Measurements from ENCODE around the gene ASPN.

ASPN gene

GRCh38 chr9:92522983-92523970 is 41.0 kb upstream of the ASPN start:
- H2AK5ac ChIP-seq (ENCODE audit: low read depth, low read length): no peak overlapping the region
- no peak overlapping the region for H2BK5ac ChIP-seq (ENCODE audit: low read length)
- no peaks in the 10 kb centered on the region for H3K4me1 ChIP-seq (ENCODE audit: control insufficient read depth in 2 of 2, insufficient read depth in 1 of 2, low read depth in 1 of 2, low read length in 2 of 2)
- H3K4ac ChIP-seq (ENCODE audit: low read length): no peak overlapping the region
- no peak overlapping the region for H3K23ac ChIP-seq (ENCODE audit: low read depth, low read length, poor library complexity)
- H3K79me1 ChIP-seq (ENCODE audit: low read depth, low read length): no peaks in the 10 kb centered on the region
- H3K14ac ChIP-seq (ENCODE audit: low read length): no peak overlapping the region
- no peaks in the 10 kb centered on the region for H3K36me3 ChIP-seq (replicated peaks in 1 of 2; ENCODE audit: control insufficient read depth in 2 of 2, insufficient read depth in 2 of 2, low read length in 2 of 2)
- DNase-seq (ENCODE audit: low spot score): no peak
- no peak overlapping the region for H4K8ac ChIP-seq (ENCODE audit: low read depth, low read length)
- H2BK120ac ChIP-seq (ENCODE audit: low read depth, low read length): no peak overlapping the region
- WGBS, 2 donors (ENCODE audit: extremely low coverage in 2 of 2, insufficient read length in 2 of 2, insufficient replicate concordance in 1 of 2): no CpG with 5 or more reads among the region's 10 CpGs
- H2AFZ ChIP-seq (ENCODE audit: low read length): no peak overlapping the region
- H3K27ac ChIP-seq (replicated peaks; ENCODE audit: low read length): no peak overlapping the region
- no peak overlapping the region for H2BK12ac ChIP-seq (ENCODE audit: low read length)
- H3K9me3 ChIP-seq (replicated peaks in 1 of 2; ENCODE audit: control insufficient read depth in 2 of 2, insufficient read depth in 1 of 2, low read depth in 1 of 2, low read length in 2 of 2): no peaks in the 10 kb centered on the region
- no peak overlapping the region for H3K9ac ChIP-seq (ENCODE audit: low read depth, low read length, poor library complexity)
- H4K91ac ChIP-seq (ENCODE audit: low read depth, low read length, poor library complexity): no peak overlapping the region
- no peak overlapping the region for H3K4me2 ChIP-seq (ENCODE audit: insufficient read depth, low read length, poor library complexity, severe bottlenecking)
- no peak overlapping the region for H2BK15ac ChIP-seq (ENCODE audit: low read length)
- H3K18ac ChIP-seq (ENCODE audit: low read length): no peak overlapping the region
- no peak overlapping the region for H3K4me3 ChIP-seq (ENCODE audit: low read length in 2 of 2)
- no peaks in the 10 kb centered on the region for H3K27me3 ChIP-seq (ENCODE audit: control insufficient read depth in 3 of 3, insufficient read depth in 3 of 3, low read depth in 1 of 3, low read length in 3 of 3)

GRCh38 chr9:92520837-92521236 is 38.5 kb upstream of the ASPN start:
- H3K9me3 ChIP-seq (replicated peaks in 1 of 2; ENCODE audit: control insufficient read depth in 2 of 2, insufficient read depth in 1 of 2, low read depth in 1 of 2, low read length in 2 of 2): no peaks in the 10 kb centered on the region
- H2BK5ac ChIP-seq (ENCODE audit: low read length): no peak overlapping the region
- no peak for DNase-seq (ENCODE audit: low spot score)
- no peak overlapping the region for H3K4me2 ChIP-seq (ENCODE audit: insufficient read depth, low read length, poor library complexity, severe bottlenecking)
- no peak overlapping the region for H2BK120ac ChIP-seq (ENCODE audit: low read depth, low read length)
- H3K27ac ChIP-seq (replicated peaks; ENCODE audit: low read length): no peak overlapping the region
- no CpG with 5 or more reads among the region's 2 CpGs for WGBS, 2 donors (ENCODE audit: extremely low coverage in 2 of 2, insufficient read length in 2 of 2, insufficient replicate concordance in 1 of 2)
- H4K91ac ChIP-seq (ENCODE audit: low read depth, low read length, poor library complexity): no peak overlapping the region
- no peak overlapping the region for H4K8ac ChIP-seq (ENCODE audit: low read depth, low read length)
- H2BK12ac ChIP-seq (ENCODE audit: low read length): no peak overlapping the region
- no peak overlapping the region for H2AK5ac ChIP-seq (ENCODE audit: low read depth, low read length)
- H2BK15ac ChIP-seq (ENCODE audit: low read length): no peak overlapping the region
- no peak overlapping the region for H3K14ac ChIP-seq (ENCODE audit: low read length)
- H3K27me3 ChIP-seq (ENCODE audit: control insufficient read depth in 3 of 3, insufficient read depth in 3 of 3, low read depth in 1 of 3, low read length in 3 of 3): no peaks in the 10 kb centered on the region
- H3K4me1 ChIP-seq (ENCODE audit: control insufficient read depth in 2 of 2, insufficient read depth in 1 of 2, low read depth in 1 of 2, low read length in 2 of 2): no peaks in the 10 kb centered on the region
- no peaks in the 10 kb centered on the region for H3K36me3 ChIP-seq (replicated peaks in 1 of 2; ENCODE audit: control insufficient read depth in 2 of 2, insufficient read depth in 2 of 2, low read length in 2 of 2)
- H3K4me3 ChIP-seq (ENCODE audit: low read length in 2 of 2): no peak overlapping the region
- H3K9ac ChIP-seq (ENCODE audit: low read depth, low read length, poor library complexity): no peak overlapping the region
- no peak overlapping the region for H2AFZ ChIP-seq (ENCODE audit: low read length)
- no peak overlapping the region for H3K23ac ChIP-seq (ENCODE audit: low read depth, low read length, poor library complexity)
- no peaks in the 10 kb centered on the region for H3K79me1 ChIP-seq (ENCODE audit: low read depth, low read length)
- H3K4ac ChIP-seq (ENCODE audit: low read length): no peak overlapping the region
- no peak overlapping the region for H3K18ac ChIP-seq (ENCODE audit: low read length)

GRCh38 chr9:92518199-92518598 is 35.9 kb upstream of the ASPN start:
- H3K4me2 ChIP-seq (ENCODE audit: insufficient read depth, low read length, poor library complexity, severe bottlenecking): no peak overlapping the region
- H3K4ac ChIP-seq (ENCODE audit: low read length): no peak overlapping the region
- H3K27ac ChIP-seq (replicated peaks; ENCODE audit: low read length): no peak overlapping the region
- no peak overlapping the region for H3K23ac ChIP-seq (ENCODE audit: low read depth, low read length, poor library complexity)
- no peaks in the 10 kb centered on the region for H3K27me3 ChIP-seq (ENCODE audit: control insufficient read depth in 3 of 3, insufficient read depth in 3 of 3, low read depth in 1 of 3, low read length in 3 of 3)
- H3K14ac ChIP-seq (ENCODE audit: low read length): no peak overlapping the region
- H4K8ac ChIP-seq (ENCODE audit: low read depth, low read length): no peak overlapping the region
- no peak overlapping the region for H2AFZ ChIP-seq (ENCODE audit: low read length)
- H3K9me3 ChIP-seq (replicated peaks in 1 of 2; ENCODE audit: control insufficient read depth in 2 of 2, insufficient read depth in 1 of 2, low read depth in 1 of 2, low read length in 2 of 2): no peaks in the 10 kb centered on the region
- H3K36me3 ChIP-seq (replicated peaks in 1 of 2; ENCODE audit: control insufficient read depth in 2 of 2, insufficient read depth in 2 of 2, low read length in 2 of 2): no peaks in the 10 kb centered on the region
- H3K79me1 ChIP-seq (ENCODE audit: low read depth, low read length): no peaks in the 10 kb centered on the region
- H3K4me3 ChIP-seq (ENCODE audit: low read length in 2 of 2): no peak overlapping the region
- no peaks in the 10 kb centered on the region for H3K4me1 ChIP-seq (ENCODE audit: control insufficient read depth in 2 of 2, insufficient read depth in 1 of 2, low read depth in 1 of 2, low read length in 2 of 2)
- H2BK5ac ChIP-seq (ENCODE audit: low read length): no peak overlapping the region
- no peak overlapping the region for H2BK15ac ChIP-seq (ENCODE audit: low read length)
- no peak overlapping the region for H4K91ac ChIP-seq (ENCODE audit: low read depth, low read length, poor library complexity)
- H3K18ac ChIP-seq (ENCODE audit: low read length): no peak overlapping the region
- no peak for DNase-seq (ENCODE audit: low spot score)
- H2BK12ac ChIP-seq (ENCODE audit: low read length): no peak overlapping the region
- WGBS, 2 donors (ENCODE audit: extremely low coverage in 2 of 2, insufficient read length in 2 of 2, insufficient replicate concordance in 1 of 2): no CpG with 5 or more reads among the region's 4 CpGs
- H2AK5ac ChIP-seq (ENCODE audit: low read depth, low read length): no peak overlapping the region
- H3K9ac ChIP-seq (ENCODE audit: low read depth, low read length, poor library complexity): no peak overlapping the region
- no peak overlapping the region for H2BK120ac ChIP-seq (ENCODE audit: low read depth, low read length)

DNA sequence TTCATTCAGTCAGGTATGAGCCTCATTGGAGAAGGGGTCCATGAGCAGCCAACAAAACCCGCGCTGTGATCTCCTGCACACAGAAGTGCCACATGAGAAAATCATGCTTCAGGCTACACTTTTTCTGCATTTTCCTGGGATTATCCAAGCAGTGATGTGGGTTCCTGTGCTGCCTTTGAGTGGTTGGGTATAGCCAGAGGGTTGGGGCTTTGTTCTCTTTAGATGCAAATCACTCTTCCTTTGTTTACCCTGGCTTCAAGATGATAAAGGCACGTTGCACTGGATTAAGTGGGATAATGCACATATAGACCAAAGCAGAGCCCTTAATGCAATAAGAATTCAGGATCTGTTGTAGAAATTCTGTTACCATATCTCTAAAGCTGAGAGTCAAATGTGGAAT is 34.7 kb upstream of the ASPN start:
- no CpG with 5 or more reads among the region's 3 CpGs for WGBS, 2 donors (ENCODE audit: extremely low coverage in 2 of 2, insufficient read length in 2 of 2, insufficient replicate concordance in 1 of 2)
- no peak overlapping the region for H2BK12ac ChIP-seq (ENCODE audit: low read length)
- no peak overlapping the region for H3K27ac ChIP-seq (replicated peaks; ENCODE audit: low read length)
- no peak overlapping the region for H3K4me2 ChIP-seq (ENCODE audit: insufficient read depth, low read length, poor library complexity, severe bottlenecking)
- no peaks in the 10 kb centered on the region for H3K9me3 ChIP-seq (replicated peaks in 1 of 2; ENCODE audit: control insufficient read depth in 2 of 2, insufficient read depth in 1 of 2, low read depth in 1 of 2, low read length in 2 of 2)
- no peaks in the 10 kb centered on the region for H3K27me3 ChIP-seq (ENCODE audit: control insufficient read depth in 3 of 3, insufficient read depth in 3 of 3, low read depth in 1 of 3, low read length in 3 of 3)
- H3K4me1 ChIP-seq (ENCODE audit: control insufficient read depth in 2 of 2, insufficient read depth in 1 of 2, low read depth in 1 of 2, low read length in 2 of 2): no peaks in the 10 kb centered on the region
- H3K23ac ChIP-seq (ENCODE audit: low read depth, low read length, poor library complexity): no peak overlapping the region
- H2BK5ac ChIP-seq (ENCODE audit: low read length): no peak overlapping the region
- DNase-seq (ENCODE audit: low spot score): no peak
- H3K36me3 ChIP-seq (replicated peaks in 1 of 2; ENCODE audit: control insufficient read depth in 2 of 2, insufficient read depth in 2 of 2, low read length in 2 of 2): no peaks in the 10 kb centered on the region
- H3K18ac ChIP-seq (ENCODE audit: low read length): no peak overlapping the region
- H2AFZ ChIP-seq (ENCODE audit: low read length): no peak overlapping the region
- H3K14ac ChIP-seq (ENCODE audit: low read length): no peak overlapping the region
- no peak overlapping the region for H4K91ac ChIP-seq (ENCODE audit: low read depth, low read length, poor library complexity)
- H2BK15ac ChIP-seq (ENCODE audit: low read length): no peak overlapping the region
- no peak overlapping the region for H3K9ac ChIP-seq (ENCODE audit: low read depth, low read length, poor library complexity)
- no peak overlapping the region for H2AK5ac ChIP-seq (ENCODE audit: low read depth, low read length)
- H3K79me1 ChIP-seq (ENCODE audit: low read depth, low read length): no peaks in the 10 kb centered on the region
- H4K8ac ChIP-seq (ENCODE audit: low read depth, low read length): no peak overlapping the region
- no peak overlapping the region for H3K4me3 ChIP-seq (ENCODE audit: low read length in 2 of 2)
- no peak overlapping the region for H3K4ac ChIP-seq (ENCODE audit: low read length)
- no peak overlapping the region for H2BK120ac ChIP-seq (ENCODE audit: low read depth, low read length)
